ENCODE data around the gene COPE.

- no peak for TF ChIP-seq CTCF (conservative IDR thresholded peaks at IDR 0.05)
- no peak for TF ChIP-seq ZFX (IDR thresholded peaks at IDR 0.05)
Observed at GRCh38 chr19:18860302-18860700, 58.9 kb downstream of the COPE start.

Data from C4-2B (cell line).